ENCODE results near the gene STN1.

Gene STN1

DNA sequence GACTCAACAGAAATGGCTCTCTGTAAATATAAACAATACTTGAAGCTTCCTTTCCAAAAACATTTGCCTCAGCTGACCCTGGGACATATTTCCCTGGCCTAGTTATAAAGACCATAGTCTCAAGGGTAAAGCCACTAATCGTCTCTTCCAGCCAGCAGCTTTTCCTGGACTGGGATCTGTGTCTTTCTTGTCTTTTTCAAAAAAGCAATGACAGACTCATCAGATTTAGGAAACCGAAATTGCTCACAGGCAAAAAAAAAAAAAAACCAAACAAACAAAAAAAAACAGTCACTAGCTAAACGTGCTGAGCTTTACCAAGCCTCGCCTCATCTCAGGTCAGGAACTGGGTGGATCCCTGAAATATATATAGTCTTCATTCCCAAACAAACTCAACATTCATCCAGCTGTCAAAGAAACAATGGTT lies 23.5 kb downstream of the STN1 start:
- DNase-seq (ENCODE audit: low read depth): peak; percentile 22

GRCh38 chr10:103893817-103894216 lies 24.2 kb downstream of the STN1 start:
- no peak for DNase-seq (ENCODE audit: low read depth)

GRCh38 chr10:103892181-103892580 lies 25.8 kb downstream of the STN1 start:
- no peak for DNase-seq (ENCODE audit: low read depth)

- no peak for DNase-seq (ENCODE audit: low read depth)
Observed at GRCh38 chr10:103890688-103891087, 27.3 kb downstream of the STN1 start.

DNA sequence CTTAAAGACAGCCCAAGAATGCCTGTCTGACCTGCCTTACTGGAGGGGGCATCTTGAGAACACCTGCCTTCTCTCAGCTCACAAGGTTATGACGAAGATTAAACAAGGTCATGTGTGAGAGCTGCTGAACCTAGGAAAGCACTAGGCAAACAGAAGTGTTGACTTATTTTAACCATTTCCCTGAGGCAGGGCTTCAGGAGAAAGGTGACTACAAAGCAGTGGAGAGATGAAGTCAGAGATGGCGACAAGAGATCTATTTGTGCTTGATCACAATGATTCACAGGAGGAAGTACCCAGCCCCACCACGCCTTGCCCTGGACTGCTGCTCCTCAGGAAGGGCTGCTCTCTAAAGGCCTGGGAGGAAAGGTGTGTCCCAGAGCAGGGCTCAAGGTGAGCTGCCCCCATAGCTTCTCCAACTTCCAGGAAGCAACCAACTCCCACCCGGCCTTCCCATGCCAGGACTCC lies 27.8 kb downstream of the STN1 start:
- no peak for DNase-seq (ENCODE audit: low read depth)

GRCh38 chr10:103889121-103889720 lies 28.8 kb downstream of the STN1 start:
- DNase-seq (ENCODE audit: low read depth): no peak

GRCh38 chr10:103888113-103888841 lies 29.7 kb downstream of the STN1 start:
- no peak for DNase-seq (ENCODE audit: low read depth)

- no peak for DNase-seq (ENCODE audit: low read depth)
Observed at GRCh38 chr10:103885617-103886016, 32.4 kb downstream of the STN1 start.

- DNase-seq (ENCODE audit: low read depth): no peak
Observed at GRCh38 chr10:103884681-103885139, 33.3 kb downstream of the STN1 start.

DNA sequence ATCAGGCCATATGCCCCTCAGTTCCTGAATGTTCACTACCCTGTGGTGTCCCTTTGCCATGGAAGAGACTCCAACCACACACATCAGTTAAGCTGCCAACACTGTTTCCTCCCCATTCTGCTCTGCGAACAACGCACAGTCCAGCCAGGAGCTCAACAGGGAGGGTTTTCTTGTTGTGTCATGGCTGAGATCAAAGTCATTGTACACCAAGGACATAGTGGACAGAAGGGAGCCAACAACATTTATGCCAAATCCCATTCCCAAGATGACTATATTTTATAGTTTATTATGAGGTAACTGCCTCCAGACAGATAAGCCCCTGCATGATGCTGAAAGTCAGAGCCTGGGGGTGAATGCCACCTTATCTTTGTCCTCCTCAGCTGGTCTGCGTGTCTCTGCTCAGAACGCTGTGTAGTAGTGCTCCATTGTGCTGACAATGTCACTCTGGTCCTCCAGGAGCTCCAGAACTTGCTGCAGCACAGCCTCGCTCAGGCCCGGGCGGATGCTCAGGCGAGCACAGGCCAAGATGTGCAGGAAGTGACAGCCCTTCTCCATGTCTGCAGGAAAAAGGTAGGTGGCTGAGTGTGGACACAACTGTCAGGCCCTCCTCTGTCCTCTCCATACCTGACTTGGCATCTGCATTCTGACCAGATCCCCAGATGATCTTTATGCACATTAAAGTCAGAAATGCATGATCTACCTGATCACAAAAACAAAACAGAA lies 35.5 kb downstream of the STN1 start:
- DNase-seq (ENCODE audit: low read depth): no peak

DNA sequence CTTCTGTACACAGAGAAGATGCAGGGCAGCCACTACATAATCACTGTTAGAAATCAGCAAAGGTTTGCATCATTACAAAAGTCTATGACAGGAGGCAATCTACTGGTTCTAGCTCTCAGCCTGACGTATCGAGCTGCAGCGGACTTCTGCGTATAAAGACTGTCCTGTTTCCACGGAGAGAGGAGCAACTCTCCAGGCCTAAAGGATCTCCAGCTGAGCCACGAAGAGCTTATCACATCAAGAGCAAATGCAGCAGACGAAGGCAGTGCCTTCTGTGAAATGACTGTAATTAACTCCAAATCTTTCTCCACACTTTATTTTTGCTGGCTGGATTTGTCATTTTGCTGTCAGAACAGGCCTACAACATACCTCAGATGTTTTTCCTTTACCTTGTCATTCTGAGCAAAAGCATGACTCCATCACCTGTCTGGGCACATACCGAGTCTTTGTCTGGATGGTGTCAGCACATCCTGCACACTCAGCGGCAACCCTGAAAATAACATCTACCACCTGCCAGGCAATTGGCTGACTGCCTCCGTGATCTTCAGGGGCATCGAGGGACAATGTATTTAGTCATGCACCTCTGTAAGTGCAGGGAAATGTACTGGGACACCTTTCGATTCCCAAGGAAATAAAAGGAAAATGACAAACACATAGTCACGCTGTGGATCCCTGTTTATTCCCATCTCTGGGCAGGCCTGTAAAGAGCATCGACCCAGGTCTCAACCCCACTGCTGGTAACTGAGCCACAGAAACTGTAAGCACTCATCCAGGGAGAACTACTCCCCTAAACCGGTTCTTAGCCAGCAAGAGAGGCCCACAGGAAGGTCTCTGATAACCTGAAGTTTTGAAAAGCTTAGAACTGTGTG lies 36.3 kb downstream of the STN1 start:
- DNase-seq (ENCODE audit: low read depth): no peak

GRCh38 chr10:103879831-103880230 lies 38.2 kb downstream of the STN1 start:
- no peak for DNase-seq (ENCODE audit: low read depth)

GRCh38 chr10:103879409-103879808 lies 38.6 kb downstream of the STN1 start:
- DNase-seq (ENCODE audit: low read depth): no peak

GRCh38 chr10:103877861-103878260 lies 40.1 kb downstream of the STN1 start:
- no peak for DNase-seq (ENCODE audit: low read depth)

GRCh38 chr10:103876155-103876554 lies 41.8 kb downstream of the STN1 start:
- no peak for DNase-seq (ENCODE audit: low read depth)

- no peak for DNase-seq (ENCODE audit: low read depth)
Observed at GRCh38 chr10:103874730-103875129, 43.3 kb downstream of the STN1 start.

DNA sequence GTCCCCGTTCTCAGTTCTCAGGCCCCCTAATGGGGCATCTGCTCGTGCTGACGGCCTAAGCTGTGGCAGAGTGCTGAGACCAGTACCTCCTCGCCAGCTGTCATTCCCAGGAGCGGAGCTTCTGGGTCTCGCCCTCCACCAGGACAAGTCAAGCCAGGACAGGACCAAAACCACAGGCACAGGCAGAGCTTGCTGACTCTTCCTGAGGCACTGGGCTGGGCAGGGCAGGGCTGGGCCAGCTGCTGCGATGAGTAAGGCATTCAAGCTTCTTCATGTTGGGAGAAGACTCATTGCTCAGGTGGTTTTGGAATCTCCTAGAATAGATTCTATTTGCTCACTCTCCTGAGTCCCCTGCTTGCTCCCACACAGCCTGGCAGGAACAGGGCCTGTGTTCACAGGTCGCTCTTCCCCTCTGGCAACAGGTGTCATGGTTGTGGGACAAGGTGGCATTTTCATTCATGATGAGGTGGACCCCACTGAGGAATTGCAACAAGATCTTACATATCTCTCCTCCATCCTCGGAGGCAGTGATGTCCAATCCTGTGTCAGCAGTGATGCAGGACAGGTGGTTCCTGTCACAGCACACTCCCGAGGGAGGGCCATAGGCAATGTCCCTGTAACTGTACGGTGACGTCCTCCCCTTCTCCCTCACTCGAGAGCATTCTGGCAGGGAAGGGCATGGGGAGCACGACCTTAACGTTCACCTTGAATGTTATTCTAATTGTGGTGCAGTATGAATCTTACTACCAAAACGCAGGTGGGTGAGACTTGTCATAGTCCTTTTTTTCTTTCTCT lies 45.6 kb downstream of the STN1 start:
- DNase-seq (ENCODE audit: low read depth): no peak

- DNase-seq (ENCODE audit: low read depth): no peak
Observed at GRCh38 chr10:103871006-103871405, 47.0 kb downstream of the STN1 start.

DNA sequence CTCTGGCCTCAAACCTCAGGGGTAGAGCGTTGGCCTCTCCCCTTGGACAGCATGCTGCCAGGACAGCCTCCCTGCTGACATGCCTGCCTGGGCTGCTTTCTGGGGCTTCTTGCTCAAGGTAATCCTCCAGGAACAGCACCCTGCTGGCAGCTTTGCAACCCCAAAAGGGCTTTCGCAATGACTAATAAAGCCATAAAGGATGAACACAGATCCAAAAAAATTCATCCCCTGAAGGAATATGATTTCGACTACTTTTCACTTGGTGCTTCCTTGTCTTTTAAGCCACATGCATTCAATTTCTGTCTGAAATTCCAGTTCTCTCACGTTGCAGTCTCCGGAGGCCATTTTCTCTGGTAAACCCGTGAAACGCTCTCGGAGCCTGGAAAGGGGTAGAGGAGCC lies 47.5 kb downstream of the STN1 start:
- no peak for DNase-seq (ENCODE audit: low read depth)

DNA sequence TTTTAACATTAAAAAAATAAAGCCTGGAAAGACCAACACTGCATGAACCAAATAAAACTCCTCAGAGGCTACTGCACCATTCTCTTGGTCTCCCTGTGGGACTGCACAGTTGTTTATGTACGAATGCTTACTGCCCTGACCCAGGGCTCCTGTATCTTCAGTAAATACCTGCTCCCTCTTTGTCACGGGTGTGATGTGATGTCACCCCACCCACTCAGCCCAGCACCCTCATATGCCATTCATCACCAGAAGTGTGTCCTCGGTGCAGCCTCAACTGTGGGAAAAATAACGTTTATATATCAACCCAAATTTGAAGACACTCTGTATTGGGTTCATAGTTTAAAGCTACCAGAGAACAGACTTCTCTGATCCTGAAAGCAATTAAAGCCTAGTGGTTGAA lies 48.6 kb downstream of the STN1 start:
- no peak for DNase-seq (ENCODE audit: low read depth)

DNA sequence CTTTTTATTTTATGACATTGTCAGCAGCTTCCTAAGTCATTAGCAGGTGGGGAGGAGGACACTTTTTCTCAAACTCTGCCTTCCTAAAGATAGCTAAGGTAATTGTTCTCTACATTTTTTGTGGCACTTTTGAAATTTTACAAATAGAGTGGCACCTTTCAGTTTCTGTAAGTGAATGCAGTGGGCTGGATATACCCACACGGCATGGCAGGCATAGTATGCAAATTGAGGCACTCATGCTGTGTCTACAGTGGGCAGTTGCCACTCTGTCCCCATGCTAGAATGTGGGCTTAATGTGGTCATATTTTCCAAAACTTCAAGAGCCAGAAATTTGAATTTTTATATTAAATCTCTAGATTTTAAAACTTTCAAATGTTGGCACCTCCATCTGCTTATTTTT lies 49.8 kb downstream of the STN1 start:
- no peak for DNase-seq (ENCODE audit: low read depth)

All from GM04504 (cell line).